Esophagus muscularis mucosa (tissue), 3 donors: Measurements from ENCODE around the gene MT1H.
A peak's percentile ranks its signal among the peaks of the same experiment; 100 is the strongest.

Experiments
- POLR2A ChIP-seq: fragments of 450-650 bp; IDR thresholded peaks from one replicate; pipeline ENCODE4 v1.6.1; 2017; ENCODE audit warnings: antibody characterized with exemption, moderate library complexity, mild to moderate bottlenecking, low read depth
- TF ChIP-seq, protein P1 (sequence below), 3 experiments: fragments of 200-600 bp in 2 of 3; fragments of 450-650 bp in 1 of 3; sonication (generic) in 2 of 3; IDR thresholded peaks; one replicate each; pipeline ENCODE4 v1.5.1; 2017 to 2019; ENCODE audit warnings: antibody characterized with exemption in 3 of 3, mild to moderate bottlenecking in 2 of 3, moderate library complexity in 1 of 3

DNA sequence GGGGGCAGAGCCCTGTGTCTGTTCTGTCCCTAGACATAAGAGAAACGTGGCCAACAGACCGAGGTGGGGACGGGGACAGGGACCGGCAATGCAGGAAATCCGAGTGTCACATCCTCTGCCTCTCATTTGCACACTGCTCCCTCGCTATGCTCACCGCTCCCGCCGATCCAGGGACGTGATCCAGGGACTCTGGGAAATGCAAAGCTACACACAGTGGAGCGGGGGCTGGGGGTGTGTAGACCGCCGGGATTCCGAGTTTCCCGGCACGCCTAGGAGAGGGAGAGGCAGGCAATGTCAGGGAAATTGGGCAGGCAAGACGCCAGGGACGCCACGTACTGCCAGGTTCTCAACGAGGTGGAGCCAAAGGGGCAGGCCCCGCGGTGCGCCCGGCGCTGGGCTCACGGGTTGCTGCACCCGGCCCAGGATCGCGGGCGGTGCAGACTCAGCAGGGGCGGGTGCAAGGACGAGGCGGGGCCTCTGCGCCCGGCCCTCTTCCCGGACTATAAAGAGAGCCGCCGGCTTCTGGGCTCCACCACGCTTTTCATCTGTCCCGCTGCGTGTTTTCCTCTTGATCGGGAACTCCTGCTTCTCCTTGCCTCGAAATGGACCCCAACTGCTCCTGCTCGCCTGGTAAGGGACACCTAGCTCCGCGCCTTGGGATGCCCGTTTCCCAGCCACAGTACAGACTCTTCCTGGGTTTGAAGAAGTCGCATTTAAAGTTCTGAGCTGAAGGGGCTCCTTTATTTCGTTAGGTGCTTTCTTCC is 12.5 kb downstream of the MT1H start, which contains the start of gene MT1X:
- TF ChIP-seq, protein P1, sequence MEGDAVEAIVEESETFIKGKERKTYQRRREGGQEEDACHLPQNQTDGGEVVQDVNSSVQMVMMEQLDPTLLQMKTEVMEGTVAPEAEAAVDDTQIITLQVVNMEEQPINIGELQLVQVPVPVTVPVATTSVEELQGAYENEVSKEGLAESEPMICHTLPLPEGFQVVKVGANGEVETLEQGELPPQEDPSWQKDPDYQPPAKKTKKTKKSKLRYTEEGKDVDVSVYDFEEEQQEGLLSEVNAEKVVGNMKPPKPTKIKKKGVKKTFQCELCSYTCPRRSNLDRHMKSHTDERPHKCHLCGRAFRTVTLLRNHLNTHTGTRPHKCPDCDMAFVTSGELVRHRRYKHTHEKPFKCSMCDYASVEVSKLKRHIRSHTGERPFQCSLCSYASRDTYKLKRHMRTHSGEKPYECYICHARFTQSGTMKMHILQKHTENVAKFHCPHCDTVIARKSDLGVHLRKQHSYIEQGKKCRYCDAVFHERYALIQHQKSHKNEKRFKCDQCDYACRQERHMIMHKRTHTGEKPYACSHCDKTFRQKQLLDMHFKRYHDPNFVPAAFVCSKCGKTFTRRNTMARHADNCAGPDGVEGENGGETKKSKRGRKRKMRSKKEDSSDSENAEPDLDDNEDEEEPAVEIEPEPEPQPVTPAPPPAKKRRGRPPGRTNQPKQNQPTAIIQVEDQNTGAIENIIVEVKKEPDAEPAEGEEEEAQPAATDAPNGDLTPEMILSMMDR (IDR thresholded peaks at IDR 0.05), result no peak
- TF ChIP-seq POLR2A, result peak; percentile 99
